ENCODE data around the gene TRERF1. TPM values are rescaled to one million over a fixed set of nuclear protein-coding genes. Genes with fewer than 3 reads are reported as not detected.

Gene TRERF1
- total RNA-seq, 6 experiments from 2014 or later = 10.5 to 16.4 (median 15.2) TPM

- no peak for TF ChIP-seq CTCF (IDR thresholded peaks at IDR 0.05)
- H3K9me3 Mint-ChIP-seq = no peaks in the 10 kb centered on the region
- peak overlapping the region; percentile 86 for H3K27ac Mint-ChIP-seq
- peaks cover 36% of the 10 kb centered on the region for H3K4me1 Mint-ChIP-seq (ENCODE audit: low read depth)
- H3K27me3 Mint-ChIP-seq (ENCODE audit: insufficient read depth) = no peaks in the 10 kb centered on the region; the same call in none of the 2 replicates
- DNase-seq = peak; percentile 85
- H3K36me3 Mint-ChIP-seq (ENCODE audit: low read depth) = peaks cover 9% of the 10 kb centered on the region
- peak overlapping the region; percentile 99 for H3K4me3 Mint-ChIP-seq
These were observed 1.4 kb upstream of the TRERF1 start for GRCh38 chr6:42453031-42453653.

- DNase-seq = peak; percentile 54
- TF ChIP-seq CTCF (IDR thresholded peaks at IDR 0.05) = no peak
- no peaks in the 10 kb centered on the region for H3K9me3 Mint-ChIP-seq
- H3K27ac Mint-ChIP-seq = peak overlapping the region; percentile 79
- peak overlapping the region; percentile 99 for H3K4me3 Mint-ChIP-seq
- peaks cover 44% of the 10 kb centered on the region for H3K4me1 Mint-ChIP-seq (ENCODE audit: low read depth)
- H3K27me3 Mint-ChIP-seq (ENCODE audit: insufficient read depth) = no peaks in the 10 kb centered on the region; the same call in none of the 2 replicates
- H3K36me3 Mint-ChIP-seq (ENCODE audit: low read depth) = peaks cover 16% of the 10 kb centered on the region
These were observed 675 bp upstream of the TRERF1 start for GRCh38 chr6:42452171-42453030.

GRCh38 chr6:42450477-42451332 lies 1.0 kb downstream of the TRERF1 start:
- Mint-ChIP-seq H3K27me3 (ENCODE audit: insufficient read depth) (no peaks in the 10 kb centered on the region; the same call in none of the 2 replicates), H3K4me3 (peak overlapping the region; percentile 99), H3K9me3 (no peaks in the 10 kb centered on the region), H3K4me1 (ENCODE audit: low read depth) (peaks cover 56% of the 10 kb centered on the region), H3K27ac (peak overlapping the region; percentile 79), H3K36me3 (ENCODE audit: low read depth) (peaks cover 29% of the 10 kb centered on the region)
- no peak for TF ChIP-seq CTCF (IDR thresholded peaks at IDR 0.05)
- DNase-seq = no peak

GRCh38 chr6:42449917-42450476 lies 1.7 kb downstream of the TRERF1 start:
- no peak for TF ChIP-seq CTCF (IDR thresholded peaks at IDR 0.05)
- peak overlapping the region; percentile 99 for H3K4me3 Mint-ChIP-seq
- H3K36me3 Mint-ChIP-seq (ENCODE audit: low read depth) = peaks cover 35% of the 10 kb centered on the region
- peaks cover 63% of the 10 kb centered on the region for H3K4me1 Mint-ChIP-seq (ENCODE audit: low read depth)
- H3K27ac Mint-ChIP-seq = peak overlapping the region; percentile 70
- no peaks in the 10 kb centered on the region; the same call in none of the 2 replicates for H3K27me3 Mint-ChIP-seq (ENCODE audit: insufficient read depth)
- H3K9me3 Mint-ChIP-seq = no peaks in the 10 kb centered on the region
- peak; percentile 17 for DNase-seq

Data from HFFc6 (cell line).